NB4 (cell line): Measurements from ENCODE around the gene TNFSF10.

Source experiments
- DNase-seq: peaks from one replicate; pipeline ENCODE4 v3.0.0; 2010; ENCODE audit warnings: low read depth
- H3K4me3 ChIP-seq: one replicate; pipeline ENCODE4 v1.5.1; 2011; ENCODE audit warnings: mild to moderate bottlenecking, low read depth, low read length, moderate library complexity
- CTCF ChIP-seq: IDR thresholded peaks from one replicate; pipeline ENCODE4 v1.5.1; 2012; ENCODE audit warnings: low read depth, low read length
- MAX ChIP-seq: IDR thresholded peaks from 2 replicates; pipeline ENCODE4 v1.6.1; 2011; ENCODE audit warnings: low read depth, low read length
- MYC ChIP-seq: IDR thresholded peaks from 2 replicates; pipeline ENCODE4 v1.6.1; 2011; ENCODE audit warnings: low read depth, low read length
- POLR2A ChIP-seq: IDR thresholded peaks from 2 replicates; pipeline ENCODE4 v1.6.1; 2011; ENCODE audit warnings: mild to moderate bottlenecking; ENCODE audit not compliant: insufficient read length; ENCODE audit errors: extremely low read depth

The TNFSF10 gene

GRCh38 chr3:172515130-172515918, 7.9 kb downstream of the TNFSF10 start:
- no peak for DNase-seq
- H3K4me3 ChIP-seq = no peak overlapping the region
- TF ChIP-seq CTCF (no peak), MAX (no peak), POLR2A (no peak)

- TF ChIP-seq MAX (no peak), MYC (no peak), CTCF (no peak), POLR2A (no peak)
- no peak for DNase-seq
- H3K4me3 ChIP-seq = no peak overlapping the region
Measured at GRCh38 chr3:172514678-172515077, 8.6 kb downstream of the TNFSF10 start.

- TF ChIP-seq CTCF (no peak), MAX (no peak), MYC (no peak), POLR2A (no peak)
- DNase-seq = no peak
- H3K4me3 ChIP-seq = no peak overlapping the region
Measured at GRCh38 chr3:172513488-172513887, 9.7 kb downstream of the TNFSF10 start.

GRCh38 chr3:172511783-172512762, 11.2 kb downstream of the TNFSF10 start:
- peak; percentile 95 for DNase-seq
- no peak for TF ChIP-seq MAX
- TF ChIP-seq MYC = no peak
- no peak for TF ChIP-seq POLR2A
- TF ChIP-seq CTCF = no peak
- H3K4me3 ChIP-seq = peak overlapping the region; percentile 17

GRCh38 chr3:172506094-172506493, 17.1 kb downstream of the TNFSF10 start:
- DNase-seq = no peak
- no peak overlapping the region for H3K4me3 ChIP-seq
- TF ChIP-seq MAX (no peak), MYC (no peak), POLR2A (no peak)
